Activated CD8-positive, alpha-beta T cell treated with anti-CD3 and anti-CD28 coated beads for 36 hours (primary cell): ENCODE measurements around the gene RRP12. TPM values are rescaled to one million over a fixed set of nuclear protein-coding genes. Genes with fewer than 3 reads are reported as not detected.
A peak's percentile ranks its signal among the peaks of the same experiment; 100 is the strongest.

ENCODE experiments used
- ATAC-seq: fragments of 200-7000 bp; cut with Tn5 transposase; one replicate; pipeline ENCODE4 v1.10.0; 2021; ENCODE audit warnings: mild to moderate bottlenecking, moderate library complexity
- CTCF ChIA-PET: fragments of 350-600 bp; sonication (Branson Sonifier 250); formaldehyde crosslinking; loops from one replicate; lab custom pipeline; 2021; ENCODE audit warnings: antibody characterized with exemption; lab: Charles Lee
- POLR2A ChIA-PET: fragments of 350-600 bp; sonication (Branson Sonifier 250); formaldehyde crosslinking; loops from one replicate; lab custom pipeline; 2021; ENCODE audit warnings: antibody characterized with exemption; lab: Charles Lee
- DNase-seq: peaks from one replicate; pipeline ENCODE4 v3.0.0-alpha.2; 2020
- H3K27ac Mint-ChIP-seq: one replicate; pipeline ENCODE4 v1.8.0; 2021; ENCODE audit warnings: mild to moderate bottlenecking, mixed read lengths
- H3K27me3 Mint-ChIP-seq: one replicate; pipeline ENCODE4 v1.8.0; 2021; ENCODE audit warnings: mixed read lengths
- H3K36me3 Mint-ChIP-seq: one replicate; pipeline ENCODE4 v1.8.0; 2021; ENCODE audit warnings: low read depth, mixed read lengths
- H3K4me1 Mint-ChIP-seq: one replicate; pipeline ENCODE4 v1.8.0; 2021; ENCODE audit warnings: low read depth, mixed read lengths
- H3K4me3 Mint-ChIP-seq: one replicate; pipeline ENCODE4 v1.8.0; 2021; ENCODE audit warnings: mild to moderate bottlenecking, moderate library complexity, mixed read lengths
- H3K9me3 Mint-ChIP-seq: one replicate; pipeline ENCODE4 v1.8.0; 2021; ENCODE audit warnings: mixed read lengths
- intact Hi-C: fragments of 100-400 bp; cut with micrococcal nuclease; formaldehyde crosslinking; loops from one replicate; pipeline ENCODE4 v1.10.0; 2022
- total RNA-seq, 2 experiments: library from RNA; stranded (reverse); gene quantifications; one replicate each; pipeline ENCODE4 v1.2.3, GENCODE V29; 2021
- TF ChIP-seq, protein P1 (sequence below): fragments of 200-600 bp; IDR thresholded peaks from one replicate; pipeline ENCODE4 v1.8.0; 2022; ENCODE audit warnings: antibody characterized with exemption, mild to moderate bottlenecking

The RRP12 gene
- total RNA-seq, 2 experiments from 2014 or later = 50.3 to 51.0 TPM

DNA sequence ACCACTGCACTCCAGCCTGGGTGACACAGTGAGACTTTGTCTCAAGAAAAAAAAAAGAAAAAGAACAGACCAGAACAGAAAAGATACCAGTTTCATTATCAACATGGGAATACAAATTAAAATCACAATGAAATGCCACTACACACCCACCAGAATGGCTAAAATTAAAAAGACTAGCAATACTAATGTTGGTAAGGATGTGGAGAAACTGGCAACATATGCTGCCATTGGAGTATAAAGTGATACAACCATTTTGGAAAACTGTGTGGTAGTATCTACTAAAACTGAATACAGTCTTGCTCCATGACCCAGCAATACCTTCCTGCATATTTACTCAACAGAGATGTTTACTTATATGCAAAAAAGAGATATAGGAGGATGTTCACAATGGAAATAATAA is 2.9 kb upstream of the RRP12 start:
- Mint-ChIP-seq H3K4me3 (no peak overlapping the region), H3K4me1 (peaks cover 15% of the 10 kb centered on the region), H3K9me3 (no peaks in the 10 kb centered on the region), H3K36me3 (peaks cover 4% of the 10 kb centered on the region), H3K27ac (no peak overlapping the region), H3K27me3 (no peaks in the 10 kb centered on the region)
- no peak for DNase-seq
- intact Hi-C loops = loop anchor here (10.0 kb wide), 1 partner anchor 91 kb away; the partner anchor contains the start of genes MMS19 and UBTD1
- POLR2A ChIA-PET = interaction anchor here (1.4 kb wide), 1 partner anchor 19 kb away, joined by 5 read pairs; no protein-coding TSS in a partner anchor
- TF ChIP-seq, protein P1, sequence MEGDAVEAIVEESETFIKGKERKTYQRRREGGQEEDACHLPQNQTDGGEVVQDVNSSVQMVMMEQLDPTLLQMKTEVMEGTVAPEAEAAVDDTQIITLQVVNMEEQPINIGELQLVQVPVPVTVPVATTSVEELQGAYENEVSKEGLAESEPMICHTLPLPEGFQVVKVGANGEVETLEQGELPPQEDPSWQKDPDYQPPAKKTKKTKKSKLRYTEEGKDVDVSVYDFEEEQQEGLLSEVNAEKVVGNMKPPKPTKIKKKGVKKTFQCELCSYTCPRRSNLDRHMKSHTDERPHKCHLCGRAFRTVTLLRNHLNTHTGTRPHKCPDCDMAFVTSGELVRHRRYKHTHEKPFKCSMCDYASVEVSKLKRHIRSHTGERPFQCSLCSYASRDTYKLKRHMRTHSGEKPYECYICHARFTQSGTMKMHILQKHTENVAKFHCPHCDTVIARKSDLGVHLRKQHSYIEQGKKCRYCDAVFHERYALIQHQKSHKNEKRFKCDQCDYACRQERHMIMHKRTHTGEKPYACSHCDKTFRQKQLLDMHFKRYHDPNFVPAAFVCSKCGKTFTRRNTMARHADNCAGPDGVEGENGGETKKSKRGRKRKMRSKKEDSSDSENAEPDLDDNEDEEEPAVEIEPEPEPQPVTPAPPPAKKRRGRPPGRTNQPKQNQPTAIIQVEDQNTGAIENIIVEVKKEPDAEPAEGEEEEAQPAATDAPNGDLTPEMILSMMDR = no peak
- ATAC-seq = no peak
- CTCF ChIA-PET = interaction anchor here (1.2 to 1.5 kb wide), 2 partner anchors 10 to 57 kb away, joined by 4 to 5 read pairs; no protein-coding TSS in a partner anchor

GRCh38 chr10:97401455-97401919 is 347 bp upstream of the RRP12 start:
- DNase-seq (no peak), ATAC-seq (no peak)
- intact Hi-C loops = loop anchor here (10.0 kb wide), 1 partner anchor 93 kb away; the partner anchor contains the start of genes MMS19 and UBTD1
- Mint-ChIP-seq H3K4me3 (peak overlapping the region; percentile 89), H3K27ac (peak overlapping the region; percentile 79), H3K9me3 (no peaks in the 10 kb centered on the region), H3K27me3 (no peaks in the 10 kb centered on the region), H3K4me1 (peaks cover 5% of the 10 kb centered on the region), H3K36me3 (peaks cover 7% of the 10 kb centered on the region)
- ChIA-PET CTCF (interaction anchor here (0.7 to 4.4 kb wide), 12 partner anchors 10 to 152 kb away, joined by 3 to 30 read pairs (median 5); no protein-coding TSS in a partner anchor), POLR2A (interaction anchor here (0.9 to 1.5 kb wide), 9 partner anchors 8 to 42 kb away, joined by 3 to 7 read pairs (median 5); no protein-coding TSS in a partner anchor)
- TF ChIP-seq, protein P1 = no peak

GRCh38 chr10:97399843-97400545 is 1.1 kb downstream of the RRP12 start:
- DNase-seq (peak; percentile 68), ATAC-seq (peak; percentile 18)
- peak overlapping the region; percentile 89 for H3K4me3 Mint-ChIP-seq
- intact Hi-C loops = loop anchor here (10.0 kb wide), 1 partner anchor 95 kb away; the partner anchor contains the start of genes MMS19 and UBTD1
- H3K36me3 Mint-ChIP-seq = peaks cover 15% of the 10 kb centered on the region
- H3K27me3 Mint-ChIP-seq = no peaks in the 10 kb centered on the region
- H3K9me3 Mint-ChIP-seq = no peaks in the 10 kb centered on the region
- TF ChIP-seq, protein P1 = no peak
- ChIA-PET CTCF (interaction anchor here (0.9 to 4.4 kb wide), 11 partner anchors 10 to 287 kb away, joined by 3 to 30 read pairs (median 5); partner anchors contain the start of gene AVPI1), POLR2A (interaction anchor here (0.5 to 1.9 kb wide), 13 partner anchors 9 to 120 kb away, joined by 3 to 7 read pairs (median 3); no protein-coding TSS in a partner anchor)
- H3K27ac Mint-ChIP-seq = peak overlapping the region; percentile 79
- peaks cover 5% of the 10 kb centered on the region for H3K4me1 Mint-ChIP-seq

DNA sequence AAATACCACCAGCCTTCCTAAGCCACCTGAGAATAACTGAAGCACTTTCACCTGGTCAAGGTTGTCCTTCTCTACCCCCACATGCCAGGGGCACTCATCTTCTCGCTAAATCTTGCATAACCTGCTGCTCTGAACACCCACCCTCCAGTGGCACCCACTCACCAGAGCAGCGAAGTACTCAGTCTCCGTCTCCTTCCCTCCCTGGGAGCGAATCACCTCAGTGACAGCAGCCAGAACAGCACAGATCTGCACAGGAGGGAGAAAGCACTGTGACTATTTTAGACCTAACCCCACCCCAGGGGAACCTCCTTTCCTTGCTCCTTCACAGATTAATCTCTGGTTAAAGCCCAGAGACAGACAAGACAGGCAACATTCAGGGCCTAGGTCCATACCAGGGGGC is 5.1 kb downstream of the RRP12 start:
- peaks cover 9% of the 10 kb centered on the region for H3K4me1 Mint-ChIP-seq
- peaks cover 25% of the 10 kb centered on the region for H3K36me3 Mint-ChIP-seq
- H3K9me3 Mint-ChIP-seq = no peaks in the 10 kb centered on the region
- ATAC-seq = no peak
- no peak overlapping the region for H3K4me3 Mint-ChIP-seq
- H3K27me3 Mint-ChIP-seq = no peaks in the 10 kb centered on the region
- H3K27ac Mint-ChIP-seq = no peak overlapping the region
- intact Hi-C loops = no loop called here
- TF ChIP-seq, protein P1 = no peak
- ChIA-PET POLR2A (no interaction called here), CTCF (no interaction called here)
- no peak for DNase-seq
